Stimulated activated CD8-positive, alpha-beta memory T cell treated with anti-CD3 and anti-CD28 coated beads, Interleukin-7, amount 100 ng/mL, for 4 hours (primary cell): Measurements from ENCODE around the gene MED12L.
A peak's percentile ranks its signal among the peaks of the same experiment; 100 is the strongest.

Source experiments
- DNase-seq, 2 donors: peaks; one replicate each; pipeline ENCODE4 v3.0.0-alpha.2; 2020; ENCODE audit warnings: low read depth in 2 of 2

MED12L gene

DNA sequence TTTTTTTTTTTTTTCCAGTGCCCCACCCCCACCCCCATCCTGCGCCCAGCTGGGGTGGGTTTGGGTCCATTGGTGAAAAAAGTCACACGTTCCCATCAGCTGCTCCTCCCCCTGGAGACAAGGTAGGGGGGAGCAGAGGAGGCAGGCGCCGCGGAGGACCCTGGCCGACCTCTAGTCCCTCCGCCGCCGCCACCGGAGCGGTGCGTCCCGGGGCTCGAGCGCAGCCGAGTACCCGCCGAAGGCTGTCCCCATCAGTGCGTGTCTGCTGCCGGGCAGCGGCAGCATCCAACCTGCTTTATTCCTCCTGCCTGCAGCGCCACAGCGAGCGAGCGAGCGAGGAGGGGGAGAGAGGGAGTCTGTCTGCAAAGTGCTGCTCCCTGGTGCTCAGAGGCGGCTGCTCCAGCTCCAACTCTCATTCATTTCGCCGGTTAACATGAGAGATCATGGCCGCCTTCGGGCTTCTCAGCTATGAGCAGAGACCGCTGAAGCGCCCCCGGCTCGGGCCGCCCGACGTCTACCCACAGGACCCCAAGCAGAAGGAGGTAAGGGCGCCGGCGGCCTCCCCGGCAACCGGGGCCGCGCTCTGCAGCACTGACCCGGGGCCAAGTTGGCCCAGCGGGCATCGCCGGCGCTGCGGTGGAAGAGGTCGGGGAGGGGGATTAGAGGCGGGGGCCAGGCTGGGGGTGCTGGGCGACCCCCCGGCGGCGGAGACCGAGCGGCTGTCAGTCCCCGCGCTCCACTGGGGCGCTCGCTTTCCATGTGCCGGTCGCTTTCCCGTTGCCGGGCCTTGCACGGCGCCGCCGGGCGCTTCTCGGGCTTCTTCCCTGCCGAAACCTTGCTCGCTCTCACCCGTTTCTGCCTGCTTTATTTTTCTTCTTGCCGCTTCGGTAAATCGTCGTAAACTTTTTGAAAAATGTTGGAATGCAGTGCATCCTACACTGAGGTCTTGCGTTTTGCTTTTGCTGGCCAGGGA is 1.3 kb downstream of the MED12L start:
- peak; percentile 40 to 55 for DNase-seq

GRCh38 chr3:151087648-151088047 is 2.2 kb downstream of the MED12L start:
- DNase-seq = no peak

GRCh38 chr3:151091685-151092345 is 6.4 kb downstream of the MED12L start:
- no peak for DNase-seq

GRCh38 chr3:151093148-151093547 is 7.7 kb downstream of the MED12L start:
- no peak for DNase-seq

DNA sequence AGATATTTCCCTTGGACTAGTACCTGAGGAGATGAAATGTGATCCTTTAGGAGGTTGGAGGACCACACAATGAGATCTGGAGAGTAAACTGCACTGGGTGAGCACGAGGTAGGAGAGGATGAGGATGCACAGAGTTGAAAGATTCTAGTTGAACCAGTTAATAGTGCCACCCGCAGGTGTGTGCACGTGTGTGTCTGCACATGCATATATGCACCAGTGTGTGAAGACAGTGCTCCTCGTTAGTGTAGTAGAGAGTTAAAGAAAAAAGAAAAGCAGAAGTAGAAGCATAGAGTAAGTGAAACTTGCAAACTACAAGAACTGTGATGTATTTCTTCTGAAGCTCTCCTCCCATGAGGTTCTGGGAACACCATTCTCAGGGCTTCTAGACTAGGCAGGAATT is 8.4 kb downstream of the MED12L start:
- DNase-seq = no peak

GRCh38 chr3:151096716-151097115 is 11.3 kb downstream of the MED12L start:
- DNase-seq = no peak

- DNase-seq = no peak
These were observed 14.6 kb downstream of the MED12L start for GRCh38 chr3:151100076-151100475.

GRCh38 chr3:151101270-151101969 is 16.0 kb downstream of the MED12L start:
- no peak for DNase-seq

GRCh38 chr3:151106311-151106710 is 20.8 kb downstream of the MED12L start:
- no peak for DNase-seq

DNA sequence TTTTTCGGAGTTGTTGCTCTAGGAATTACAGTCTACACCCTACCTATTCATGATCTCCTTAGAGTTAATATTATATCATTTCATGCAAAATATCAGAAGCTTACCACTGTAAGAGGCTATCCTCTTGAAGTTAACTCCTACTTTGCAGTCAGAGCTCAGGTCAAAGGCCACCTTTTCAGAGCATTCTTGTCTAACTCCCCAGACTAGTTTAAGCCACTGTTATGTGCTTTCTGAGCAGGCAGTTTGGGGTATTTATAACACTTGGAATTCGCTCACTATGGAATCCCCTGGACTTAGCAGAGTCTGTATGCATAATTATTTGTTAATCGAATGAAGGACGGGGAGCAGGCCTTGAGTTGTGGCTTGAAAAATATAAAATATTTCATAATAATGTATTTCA is 21.7 kb downstream of the MED12L start:
- DNase-seq = no peak

- DNase-seq = no peak
These were observed 22.2 kb downstream of the MED12L start for GRCh38 chr3:151107701-151108100.

- DNase-seq = no peak
These were observed 23.9 kb downstream of the MED12L start for GRCh38 chr3:151109286-151109800.

DNA sequence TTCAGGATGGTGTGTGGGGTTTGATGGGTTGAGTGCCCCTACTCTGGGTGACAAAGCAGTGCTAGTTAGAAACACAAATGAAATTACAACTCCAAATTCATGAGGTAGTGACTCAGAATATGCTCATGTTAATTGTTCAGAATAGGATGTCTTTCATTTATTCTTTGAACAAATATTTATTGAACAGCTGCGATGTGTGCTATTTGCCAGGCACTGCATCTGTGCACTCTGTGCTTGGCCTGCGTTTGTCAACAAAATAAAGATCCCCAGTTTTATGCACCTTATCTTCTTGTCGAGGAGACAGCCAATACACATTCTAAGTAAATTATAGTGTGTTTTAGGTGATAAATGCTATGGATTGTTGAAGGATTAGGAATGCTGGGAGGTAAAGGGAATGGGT is 27.3 kb downstream of the MED12L start:
- DNase-seq = no peak

DNA sequence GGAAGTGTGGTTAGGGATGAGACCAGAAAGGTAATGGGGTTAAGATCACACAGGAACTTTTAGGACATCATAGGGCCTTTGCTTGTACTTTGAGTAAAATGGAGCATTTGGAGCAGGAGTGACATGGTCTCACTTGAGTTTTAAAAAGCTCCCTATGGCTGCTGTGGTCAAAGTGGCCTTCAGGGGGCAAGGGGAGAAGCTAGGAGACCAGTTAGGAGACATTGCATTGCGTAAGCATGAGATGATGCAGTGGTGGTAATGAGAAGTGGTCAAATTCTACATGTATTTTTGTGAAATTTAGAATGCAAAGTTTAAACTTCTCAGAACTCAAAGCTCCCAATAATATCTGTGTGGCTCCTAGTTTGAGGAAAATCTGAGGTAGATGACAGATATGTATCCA is 27.9 kb downstream of the MED12L start:
- no peak for DNase-seq

DNA sequence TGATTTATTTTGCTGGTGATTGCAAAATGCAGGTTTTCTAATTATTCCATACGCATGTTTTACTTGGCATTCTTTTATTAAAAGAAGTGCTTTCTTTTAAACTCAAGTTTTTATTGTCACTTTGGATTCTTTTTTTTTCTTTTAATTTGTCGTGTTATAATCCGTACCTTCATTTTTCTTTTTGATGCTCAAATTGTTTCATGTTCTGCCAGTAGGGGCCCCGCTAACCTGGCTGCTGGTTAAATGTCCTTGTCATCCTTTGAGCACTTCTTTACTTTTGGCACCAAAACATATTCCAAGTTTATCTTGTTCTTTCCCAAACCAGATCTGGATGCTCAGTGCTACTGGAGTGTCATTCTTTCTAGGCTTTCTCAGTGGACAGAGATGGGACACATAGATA is 31.6 kb downstream of the MED12L start:
- no peak for DNase-seq

DNA sequence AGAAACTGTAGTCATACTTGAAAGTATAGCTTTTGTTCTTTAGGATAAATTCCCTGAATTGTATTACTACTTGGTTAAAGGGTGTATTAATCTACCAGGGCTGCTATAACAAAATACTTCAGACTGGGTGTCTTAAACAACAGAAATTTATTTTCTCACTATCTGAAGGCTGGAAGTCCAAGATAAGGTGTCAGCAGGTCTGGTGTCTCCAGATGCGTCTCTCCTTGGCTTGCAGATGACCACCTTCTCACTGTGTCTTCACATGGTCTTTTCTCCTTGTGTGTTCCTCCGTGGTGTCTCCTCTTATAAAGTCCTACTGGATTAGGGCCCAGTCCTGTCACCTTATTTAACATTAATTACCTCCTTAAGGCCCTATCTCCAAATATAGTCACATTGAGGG is 33.7 kb downstream of the MED12L start:
- no peak for DNase-seq

DNA sequence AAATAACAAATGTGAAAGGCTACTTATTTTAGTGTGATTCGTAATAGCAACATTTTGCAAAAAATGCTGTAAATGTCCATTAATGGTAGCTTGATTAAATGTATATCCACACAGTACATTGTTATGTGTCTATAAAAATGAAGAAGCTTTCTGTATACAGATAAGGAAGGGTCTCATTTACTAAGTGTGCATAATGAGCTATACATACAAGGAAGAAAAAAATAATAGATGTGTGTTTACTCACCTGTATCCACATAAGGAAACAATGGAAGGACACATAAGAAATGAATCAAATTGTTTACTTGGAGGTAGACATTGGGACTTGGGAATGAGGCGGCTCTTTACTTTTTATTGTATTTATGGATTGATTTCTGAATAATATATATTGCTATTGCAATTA is 34.9 kb downstream of the MED12L start:
- DNase-seq = no peak

GRCh38 chr3:151121016-151121415 is 35.6 kb downstream of the MED12L start:
- DNase-seq = no peak

DNA sequence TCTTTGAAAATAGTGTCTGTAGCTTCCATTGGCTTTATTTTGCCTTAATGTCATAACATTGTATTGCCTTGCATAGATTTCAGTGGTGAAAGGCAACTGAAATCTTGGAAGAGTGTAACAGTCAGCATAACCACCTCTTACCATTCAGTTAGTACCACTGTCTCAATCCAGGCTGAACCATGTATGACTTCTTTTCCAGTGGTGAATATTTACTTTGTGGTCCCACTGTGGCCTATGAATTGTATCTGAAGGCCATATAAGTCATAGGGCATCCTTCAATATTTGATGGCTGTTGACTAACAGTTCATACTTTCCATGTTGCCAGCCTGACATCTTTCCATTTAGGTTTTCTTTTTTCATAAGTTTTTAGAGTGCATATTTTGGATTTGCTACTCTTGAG is 38.4 kb downstream of the MED12L start:
- DNase-seq = no peak

DNA sequence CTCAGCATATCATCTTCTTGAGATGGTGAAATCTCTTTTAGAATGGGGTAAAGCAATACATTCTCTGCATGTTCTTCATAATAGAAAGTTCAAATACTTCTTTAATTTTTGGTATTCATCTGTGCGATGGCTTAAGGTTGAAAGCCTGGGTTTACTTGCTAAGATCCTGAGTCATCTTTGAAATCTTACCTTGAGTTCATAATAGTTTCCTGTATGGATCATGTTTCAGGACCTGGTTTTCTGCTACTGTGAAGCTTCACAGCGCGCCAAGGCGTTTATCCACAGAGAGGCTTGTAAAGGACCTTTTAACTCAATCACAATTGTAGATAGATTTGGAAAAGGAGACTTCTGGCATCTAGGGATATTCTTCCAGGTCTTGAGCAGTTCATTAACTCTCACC is 39.0 kb downstream of the MED12L start:
- DNase-seq = no peak

GRCh38 chr3:151130428-151130827 is 45.0 kb downstream of the MED12L start:
- DNase-seq = no peak

GRCh38 chr3:151133175-151133574 is 47.7 kb downstream of the MED12L start:
- no peak for DNase-seq
